ENCODE measurements around the gene ZFR.

Gene ZFR

GRCh38 chr5:32445287-32445758, 783 bp upstream of the ZFR start:
- peak; percentile 23 for DNase-seq (ENCODE audit: low spot score)
- in situ Hi-C loops (cut with MboI; ENCODE audit: low pct_unique_long_range_greater_than_20kb, low sequenced_read_pairs, unreplicated experiment): no loop called here
- TF ChIP-seq CTCF (IDR thresholded peaks at IDR 0.05; ENCODE audit: extremely low read depth, insufficient read depth, missing control alignments): no peak

- in situ Hi-C loops (cut with MboI; ENCODE audit: low pct_unique_long_range_greater_than_20kb, low sequenced_read_pairs, unreplicated experiment): no loop called here
- DNase-seq (ENCODE audit: low spot score): peak; percentile 76
- no peak for TF ChIP-seq CTCF (IDR thresholded peaks at IDR 0.05; ENCODE audit: extremely low read depth, insufficient read depth, missing control alignments)
These were observed 754 bp downstream of the ZFR start for GRCh38 chr5:32443541-32444430.

- TF ChIP-seq CTCF (IDR thresholded peaks at IDR 0.05; ENCODE audit: extremely low read depth, insufficient read depth, missing control alignments): no peak
- peak; percentile 52 for DNase-seq (ENCODE audit: low spot score)
- in situ Hi-C loops (cut with MboI; ENCODE audit: low pct_unique_long_range_greater_than_20kb, low sequenced_read_pairs, unreplicated experiment): no loop called here
These were observed 1.4 kb downstream of the ZFR start for GRCh38 chr5:32443145-32443540.

- no peak for TF ChIP-seq CTCF (IDR thresholded peaks at IDR 0.05; ENCODE audit: extremely low read depth, insufficient read depth, missing control alignments)
- no peak for DNase-seq (ENCODE audit: low spot score)
- in situ Hi-C loops (cut with MboI; ENCODE audit: low pct_unique_long_range_greater_than_20kb, low sequenced_read_pairs, unreplicated experiment): no loop called here
These were observed 5.4 kb downstream of the ZFR start for GRCh38 chr5:32439086-32439642.

- TF ChIP-seq CTCF (IDR thresholded peaks at IDR 0.05; ENCODE audit: extremely low read depth, insufficient read depth, missing control alignments): no peak
- in situ Hi-C loops (cut with MboI; ENCODE audit: low pct_unique_long_range_greater_than_20kb, low sequenced_read_pairs, unreplicated experiment): no loop called here
- DNase-seq (ENCODE audit: low spot score): no peak
These were observed 7.8 kb downstream of the ZFR start for GRCh38 chr5:32436553-32437242.

- in situ Hi-C loops (cut with MboI; ENCODE audit: low pct_unique_long_range_greater_than_20kb, low sequenced_read_pairs, unreplicated experiment): no loop called here
These were observed 9.2 kb downstream of the ZFR start for GRCh38 chr5:32435383-32435782.

More at GRCh38 chr5:32435383-32435782, 9.2 kb downstream of the ZFR start:
- no peak for DNase-seq (ENCODE audit: low spot score)
- no peak for TF ChIP-seq CTCF (IDR thresholded peaks at IDR 0.05; ENCODE audit: extremely low read depth, insufficient read depth, missing control alignments)
